Neural progenitor cell (in vitro differentiated cells): ENCODE results near the gene FSTL4. TPM values are rescaled to one million over a fixed set of nuclear protein-coding genes. Genes with fewer than 3 reads are reported as not detected.

ENCODE experiments used
- DNase-seq: peaks from one replicate; pipeline ENCODE4 v3.0.0-alpha.2; 2016; ENCODE audit warnings: low spot score
- H2AFZ ChIP-seq: fragments of 200-600 bp; sonication (generic); replicated peaks from 2 replicates; pipeline ENCODE4 v1.6.1; 2016; ENCODE audit warnings: antibody characterized with exemption
- H3F3A ChIP-seq: fragments of 200-600 bp; sonication (generic); 2 replicates; pipeline ENCODE4 v1.6.1; 2016; ENCODE audit warnings: antibody characterized with exemption, low read depth
- H3K27ac ChIP-seq: fragments of 200-600 bp; sonication (generic); 2 replicates; pipeline ENCODE4 v1.5.1; 2016; ENCODE audit warnings: mild to moderate bottlenecking
- H3K27me3 ChIP-seq: fragments of 200-600 bp; sonication (generic); 2 replicates; pipeline ENCODE4 v1.6.1; 2016; ENCODE audit warnings: mild to moderate bottlenecking, moderate library complexity
- H3K36me3 ChIP-seq: fragments of 200-600 bp; sonication (generic); 2 replicates; pipeline ENCODE4 v1.5.1; 2016
- H3K4me1 ChIP-seq: fragments of 200-600 bp; sonication (generic); 2 replicates; pipeline ENCODE4 v1.6.1; 2016; ENCODE audit warnings: mixed run types
- H3K4me2 ChIP-seq: fragments of 200-600 bp; sonication (generic); 2 replicates; pipeline ENCODE4 v1.6.1; 2016
- H3K4me3 ChIP-seq: fragments of 200-600 bp; sonication (generic); 2 replicates; pipeline ENCODE4 v1.5.1; 2016
- H3K79me2 ChIP-seq: fragments of 200-600 bp; sonication (generic); 2 replicates; pipeline ENCODE4 v1.6.1; 2016; ENCODE audit warnings: low read depth
- H3K9ac ChIP-seq: fragments of 200-600 bp; sonication (generic); 2 replicates; pipeline ENCODE4 v1.6.1; 2016
- H3K9me3 ChIP-seq: fragments of 200-600 bp; sonication (generic); 2 replicates; pipeline ENCODE4 v1.5.1; 2016; ENCODE audit warnings: low read depth
- H4K20me1 ChIP-seq: fragments of 200-600 bp; sonication (generic); 2 replicates; pipeline ENCODE4 v1.6.1; 2016; ENCODE audit warnings: low read depth
- H3K27ac Mint-ChIP-seq: 3 replicates; pipeline ENCODE4 v1.8.0; 2021; ENCODE audit warnings: mixed read lengths
- H3K27me3 Mint-ChIP-seq: 2 replicates; pipeline ENCODE4 v1.8.0; 2022; ENCODE audit warnings: low read depth, mild to moderate bottlenecking, inconsistent platforms, moderate library complexity, mixed read lengths; ENCODE audit not compliant: insufficient read depth
- H3K36me3 Mint-ChIP-seq: 3 replicates; pipeline ENCODE4 v1.8.0; 2021; ENCODE audit warnings: mixed read lengths
- H3K4me1 Mint-ChIP-seq: 3 replicates; pipeline ENCODE4 v1.8.0; 2021; ENCODE audit warnings: mixed read lengths
- H3K4me3 Mint-ChIP-seq: 3 replicates; pipeline ENCODE4 v1.8.0; 2021; ENCODE audit warnings: mild to moderate bottlenecking, moderate library complexity, mixed read lengths
- H3K9me3 Mint-ChIP-seq: 3 replicates; pipeline ENCODE4 v1.8.0; 2020; ENCODE audit warnings: mixed read lengths
- EZH2 ChIP-seq: fragments of 200-600 bp; sonication (generic); IDR thresholded peaks from 2 replicates; pipeline ENCODE4 v1.6.1; 2017; ENCODE audit warnings: antibody characterized with exemption, mild to moderate bottlenecking, moderate library complexity
- EZH2phosphoT487 ChIP-seq: fragments of 200-600 bp; sonication (generic); IDR thresholded peaks from 2 replicates; pipeline ENCODE4 v1.6.1; 2017; ENCODE audit warnings: antibody characterized with exemption
- total RNA-seq: library from RNA; depleted of rRNA; stranded (reverse); fragments of >200 nt; gene quantifications from 2 replicates; pipeline ENCODE4 v1.2.3, GENCODE V29; 2015; ENCODE audit warnings: low replicate concordance
- TF ChIP-seq, protein P1 (sequence below): fragments of 200-600 bp; sonication (generic); IDR thresholded peaks from 2 replicates; pipeline ENCODE4 v1.5.1; 2017; ENCODE audit warnings: antibody characterized with exemption, mild to moderate bottlenecking

FSTL4 gene
- 0.95 and 2.3 TPM in 2 replicates for total RNA-seq

DNA sequence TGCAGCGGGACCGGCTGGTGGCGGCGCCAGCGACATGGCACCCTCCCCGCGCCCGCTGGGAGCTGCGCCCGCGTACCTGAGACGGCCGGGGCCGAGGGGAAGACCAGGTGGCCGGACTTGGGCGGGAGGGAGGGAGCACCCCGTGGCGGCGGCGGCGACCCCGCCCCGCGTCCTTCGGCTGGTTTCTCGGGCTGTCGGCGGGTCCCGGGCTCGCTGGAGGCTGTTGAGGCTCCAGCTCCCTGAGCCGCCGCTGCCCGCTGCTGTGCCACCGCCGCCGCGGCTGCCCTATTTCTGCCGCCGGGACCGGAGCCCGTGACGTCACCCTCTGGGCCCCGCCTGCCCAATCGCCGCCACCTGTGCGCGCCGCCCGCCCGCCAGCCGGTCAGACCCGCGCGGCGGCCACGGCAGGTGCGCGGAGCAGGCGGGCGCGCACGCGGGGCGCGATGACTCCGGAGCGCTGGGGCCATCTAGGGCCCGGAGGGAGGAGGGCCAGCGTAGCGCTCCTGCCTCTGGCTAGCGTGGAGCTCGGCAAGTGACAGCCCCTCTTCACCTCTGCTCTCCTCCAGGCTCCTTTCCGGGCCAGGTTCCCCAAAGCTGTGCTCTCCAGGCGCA, at the start of gene FSTL4:
TSS of gene FSTL4 (minus strand) at position 293 of the 612 bp plus-strand sequence.
- Histone ChIP-seq H3K9ac (no peak within 1 kb of the TSS), H3K4me3 (peak within 1 kb of the TSS; percentile 54), H3K4me2 (peak within 1 kb of the TSS; percentile 95), H3K79me2 (no peaks in the 10 kb centered on the region), H2AFZ (peak within 1 kb of the TSS; percentile 70), H3K27me3 (peaks cover 87% of the 10 kb centered on the region), H4K20me1 (peaks cover 29% of the 10 kb centered on the region), H3K4me1 (peaks cover 14% of the 10 kb centered on the region), H3K36me3 (no peaks in the 10 kb centered on the region), H3F3A (peaks cover 8% of the 10 kb centered on the region), H3K9me3 (no peaks in the 10 kb centered on the region), H3K27ac (no peak within 1 kb of the TSS)
- peak; percentile 82 for DNase-seq
- Mint-ChIP-seq H3K27me3 (peaks cover 48% of the 10 kb centered on the region), H3K4me3 (peak within 1 kb of the TSS; percentile 84), H3K4me1 (peaks cover 19% of the 10 kb centered on the region), H3K36me3 (no peaks in the 10 kb centered on the region), H3K9me3 (no peaks in the 10 kb centered on the region), H3K27ac (no peak within 1 kb of the TSS)
- TF ChIP-seq EZH2: no peak
- TF ChIP-seq, protein P1, sequence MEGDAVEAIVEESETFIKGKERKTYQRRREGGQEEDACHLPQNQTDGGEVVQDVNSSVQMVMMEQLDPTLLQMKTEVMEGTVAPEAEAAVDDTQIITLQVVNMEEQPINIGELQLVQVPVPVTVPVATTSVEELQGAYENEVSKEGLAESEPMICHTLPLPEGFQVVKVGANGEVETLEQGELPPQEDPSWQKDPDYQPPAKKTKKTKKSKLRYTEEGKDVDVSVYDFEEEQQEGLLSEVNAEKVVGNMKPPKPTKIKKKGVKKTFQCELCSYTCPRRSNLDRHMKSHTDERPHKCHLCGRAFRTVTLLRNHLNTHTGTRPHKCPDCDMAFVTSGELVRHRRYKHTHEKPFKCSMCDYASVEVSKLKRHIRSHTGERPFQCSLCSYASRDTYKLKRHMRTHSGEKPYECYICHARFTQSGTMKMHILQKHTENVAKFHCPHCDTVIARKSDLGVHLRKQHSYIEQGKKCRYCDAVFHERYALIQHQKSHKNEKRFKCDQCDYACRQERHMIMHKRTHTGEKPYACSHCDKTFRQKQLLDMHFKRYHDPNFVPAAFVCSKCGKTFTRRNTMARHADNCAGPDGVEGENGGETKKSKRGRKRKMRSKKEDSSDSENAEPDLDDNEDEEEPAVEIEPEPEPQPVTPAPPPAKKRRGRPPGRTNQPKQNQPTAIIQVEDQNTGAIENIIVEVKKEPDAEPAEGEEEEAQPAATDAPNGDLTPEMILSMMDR: peak; percentile 16

DNA sequence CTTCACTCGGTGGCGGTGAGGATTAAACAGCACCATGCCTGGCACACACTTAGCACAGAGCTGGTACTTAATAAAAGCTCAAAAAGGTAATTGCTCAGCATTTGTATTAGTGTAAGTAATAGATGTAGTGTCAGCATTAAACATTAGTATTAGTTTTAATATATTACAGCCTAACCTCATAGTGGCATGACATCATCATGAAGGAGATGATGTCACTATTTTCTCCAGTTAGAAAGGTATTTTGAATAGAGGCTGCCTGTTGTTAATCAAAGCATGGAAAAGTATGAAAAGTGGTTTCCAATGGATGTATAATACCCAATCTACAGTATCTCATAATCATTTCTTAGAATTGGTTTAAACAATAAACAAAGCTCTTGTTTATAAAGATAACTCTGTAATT, 49.0 kb upstream of the FSTL4 start:
- Mint-ChIP-seq H3K4me3 (no peak overlapping the region), H3K4me1 (peaks cover 2% of the 10 kb centered on the region), H3K36me3 (no peaks in the 10 kb centered on the region), H3K27me3 (no peaks in the 10 kb centered on the region), H3K27ac (no peak overlapping the region), H3K9me3 (no peaks in the 10 kb centered on the region)
- Histone ChIP-seq H3F3A (no peaks in the 10 kb centered on the region), H3K27me3 (no peaks in the 10 kb centered on the region), H3K4me2 (no peak overlapping the region), H3K9ac (no peak overlapping the region), H3K4me1 (no peaks in the 10 kb centered on the region), H3K36me3 (no peaks in the 10 kb centered on the region), H3K9me3 (no peaks in the 10 kb centered on the region), H3K27ac (no peak overlapping the region), H2AFZ (no peak overlapping the region), H3K79me2 (no peaks in the 10 kb centered on the region), H4K20me1 (no peaks in the 10 kb centered on the region), H3K4me3 (no peak overlapping the region)
- DNase-seq: no peak
- no peak for TF ChIP-seq EZH2phosphoT487

GRCh38 chr5:133658327-133658726, 46.0 kb upstream of the FSTL4 start:
- Histone ChIP-seq H3K4me1 (no peaks in the 10 kb centered on the region), H3K36me3 (no peaks in the 10 kb centered on the region), H3K27me3 (no peaks in the 10 kb centered on the region), H3K79me2 (no peaks in the 10 kb centered on the region), H4K20me1 (no peaks in the 10 kb centered on the region), H3K4me2 (no peak overlapping the region), H2AFZ (no peak overlapping the region), H3K27ac (no peak overlapping the region), H3K9ac (no peak overlapping the region), H3F3A (no peaks in the 10 kb centered on the region), H3K9me3 (no peaks in the 10 kb centered on the region), H3K4me3 (no peak overlapping the region)
- TF ChIP-seq, protein P1: no peak
- TF ChIP-seq EZH2phosphoT487 (no peak), EZH2 (no peak)
- Mint-ChIP-seq H3K27me3 (no peaks in the 10 kb centered on the region), H3K27ac (no peak overlapping the region), H3K4me3 (no peak overlapping the region), H3K4me1 (peaks cover 11% of the 10 kb centered on the region), H3K36me3 (no peaks in the 10 kb centered on the region), H3K9me3 (no peaks in the 10 kb centered on the region)
- no peak for DNase-seq

DNA sequence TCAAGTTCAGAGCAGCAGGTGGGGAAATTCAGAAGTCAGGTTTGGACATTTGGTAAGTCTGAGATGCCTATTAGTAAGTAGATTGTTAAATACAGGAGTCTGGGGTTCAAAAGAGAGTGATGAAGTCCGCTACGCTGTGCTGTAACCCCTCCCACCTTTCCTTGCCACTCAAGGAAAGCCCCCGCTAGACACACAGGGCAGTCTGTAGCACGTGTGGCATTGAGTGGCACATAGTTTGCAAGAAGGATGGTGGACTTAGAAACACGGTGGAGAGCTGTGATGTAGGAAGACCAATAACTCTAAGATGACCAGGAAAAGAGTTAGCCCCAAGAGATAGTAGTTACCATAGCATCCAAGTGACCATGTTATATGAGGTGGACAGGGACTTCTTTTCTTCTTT, 44.7 kb upstream of the FSTL4 start:
- H3K27me3 ChIP-seq: no peaks in the 10 kb centered on the region
- no peak for DNase-seq
- H4K20me1 ChIP-seq: no peaks in the 10 kb centered on the region
- H2AFZ ChIP-seq: no peak overlapping the region
- H3K36me3 ChIP-seq: no peaks in the 10 kb centered on the region
- Mint-ChIP-seq H3K27me3 (no peaks in the 10 kb centered on the region), H3K36me3 (no peaks in the 10 kb centered on the region), H3K27ac (no peak overlapping the region), H3K4me3 (no peak overlapping the region), H3K9me3 (no peaks in the 10 kb centered on the region), H3K4me1 (peaks cover 9% of the 10 kb centered on the region)
- no peak overlapping the region for H3K4me3 ChIP-seq
- H3K9ac ChIP-seq: no peak overlapping the region
- H3K4me2 ChIP-seq: no peak overlapping the region
- H3K79me2 ChIP-seq: no peaks in the 10 kb centered on the region
- no peak overlapping the region for H3K27ac ChIP-seq
- TF ChIP-seq EZH2 (no peak), EZH2phosphoT487 (no peak)
- TF ChIP-seq, protein P1: no peak
- no peaks in the 10 kb centered on the region for H3K4me1 ChIP-seq
- no peaks in the 10 kb centered on the region for H3F3A ChIP-seq
- H3K9me3 ChIP-seq: no peaks in the 10 kb centered on the region
